Neutrophil (primary cell): Measurements from ENCODE around the gene NEK2.
"Not testable (repeated sequence)": the region's sequence is repeated elsewhere in the genome, so short reads cannot be mapped to it uniquely, and the experiment has no call there.

Experiments
- H3K27ac ChIP-seq: fragments of 200-600 bp; sonication (generic); 2 replicates; pipeline ENCODE4 v1.5.1; 2016; ENCODE audit warnings: mild to moderate bottlenecking, moderate library complexity
- H3K27me3 ChIP-seq: fragments of 200-600 bp; sonication (generic); 2 replicates; pipeline ENCODE4 v1.6.0; 2016; ENCODE audit warnings: mild to moderate bottlenecking
- H3K36me3 ChIP-seq: fragments of 200-600 bp; sonication (generic); 2 replicates; pipeline ENCODE4 v1.5.1; 2017
- H3K4me1 ChIP-seq, 2 experiments: fragments of 200-600 bp in 1 of 2; sonication (generic) in 1 of 2; 1 replicate in 1 of 2; 2 replicates in 1 of 2; pipeline versions ENCODE4 v1.5.1 to v1.6.1; 2013 to 2016; ENCODE audit warnings: low read depth in 1 of 2, low read length in 1 of 2, mild to moderate bottlenecking in 1 of 2, moderate library complexity in 1 of 2; ENCODE audit not compliant: control insufficient read depth in 1 of 2, insufficient read depth in 1 of 2
- H3K4me3 ChIP-seq, 2 experiments: fragments of 200-600 bp in 1 of 2; sonication (generic) in 1 of 2; 1 replicate in 1 of 2; 2 replicates in 1 of 2; pipeline ENCODE4 v1.5.1; 2013 to 2016; ENCODE audit warnings: low read depth in 1 of 2, low read length in 1 of 2, mild to moderate bottlenecking in 1 of 2, moderate library complexity in 1 of 2
- H3K9me3 ChIP-seq: fragments of 200-600 bp; sonication (generic); 2 replicates; pipeline ENCODE4 v1.5.1; 2016
- TF ChIP-seq, protein P1 (sequence below): fragments of 200-600 bp; sonication (generic); IDR thresholded peaks from 2 replicates; pipeline ENCODE4 v1.5.1; 2016; ENCODE audit warnings: antibody characterized with exemption

NEK2 gene

DNA sequence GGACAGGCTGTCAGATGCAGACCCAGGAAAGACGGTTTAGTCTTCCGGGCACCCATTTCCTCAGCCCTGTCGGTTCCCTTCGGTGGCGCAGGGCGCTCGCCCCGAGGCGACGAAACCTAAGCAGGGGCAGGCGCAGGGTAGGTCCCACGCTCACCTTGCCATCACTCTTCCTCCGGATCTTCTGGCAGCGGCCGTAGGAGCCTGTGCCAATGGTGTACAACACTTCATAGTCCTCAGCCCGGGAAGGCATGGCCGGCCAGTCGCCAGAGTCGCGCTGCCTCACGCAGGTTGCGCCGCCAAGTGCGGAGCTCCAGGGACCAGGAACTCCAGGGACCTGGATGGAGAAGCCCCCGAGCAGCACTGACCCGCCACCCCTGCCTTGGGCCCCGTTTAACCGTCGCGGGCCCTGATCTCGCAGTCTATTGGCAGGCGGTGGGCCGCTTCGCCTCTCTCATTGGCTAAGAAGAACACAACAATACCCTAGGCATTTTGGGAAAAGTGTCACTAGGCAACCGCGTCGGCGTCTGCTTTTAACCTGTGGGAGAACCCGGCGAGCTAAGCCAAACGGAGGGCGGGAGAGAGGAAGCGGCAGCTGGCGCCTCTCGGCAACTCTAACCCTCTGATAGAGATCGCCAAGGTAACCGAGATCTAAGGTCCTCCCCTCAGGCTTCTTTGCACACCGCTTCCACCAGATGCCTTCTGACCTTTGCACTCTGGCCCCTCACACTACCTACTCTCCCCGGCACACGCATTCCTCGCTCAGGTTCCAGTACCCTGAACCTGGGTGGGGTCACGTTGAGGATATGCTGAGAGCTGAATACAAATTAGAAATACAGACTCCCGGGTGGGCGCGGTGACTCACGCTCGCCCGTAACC is at the start of gene NEK2:
NEK2 (minus strand) TSS at position 392 of the 876 bp plus-strand sequence; CDS start at position 250, 142 bp downstream.
- TF ChIP-seq, protein P1, sequence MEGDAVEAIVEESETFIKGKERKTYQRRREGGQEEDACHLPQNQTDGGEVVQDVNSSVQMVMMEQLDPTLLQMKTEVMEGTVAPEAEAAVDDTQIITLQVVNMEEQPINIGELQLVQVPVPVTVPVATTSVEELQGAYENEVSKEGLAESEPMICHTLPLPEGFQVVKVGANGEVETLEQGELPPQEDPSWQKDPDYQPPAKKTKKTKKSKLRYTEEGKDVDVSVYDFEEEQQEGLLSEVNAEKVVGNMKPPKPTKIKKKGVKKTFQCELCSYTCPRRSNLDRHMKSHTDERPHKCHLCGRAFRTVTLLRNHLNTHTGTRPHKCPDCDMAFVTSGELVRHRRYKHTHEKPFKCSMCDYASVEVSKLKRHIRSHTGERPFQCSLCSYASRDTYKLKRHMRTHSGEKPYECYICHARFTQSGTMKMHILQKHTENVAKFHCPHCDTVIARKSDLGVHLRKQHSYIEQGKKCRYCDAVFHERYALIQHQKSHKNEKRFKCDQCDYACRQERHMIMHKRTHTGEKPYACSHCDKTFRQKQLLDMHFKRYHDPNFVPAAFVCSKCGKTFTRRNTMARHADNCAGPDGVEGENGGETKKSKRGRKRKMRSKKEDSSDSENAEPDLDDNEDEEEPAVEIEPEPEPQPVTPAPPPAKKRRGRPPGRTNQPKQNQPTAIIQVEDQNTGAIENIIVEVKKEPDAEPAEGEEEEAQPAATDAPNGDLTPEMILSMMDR: no peak
- no peaks in the 10 kb centered on the region for H3K9me3 ChIP-seq
- no peaks in the 10 kb centered on the region for H3K27me3 ChIP-seq
- H3K27ac ChIP-seq: no peak within 1 kb of the TSS
- H3K4me3 ChIP-seq: peak within 1 kb of the TSS; percentile 58 to 68
- peaks cover 16% of the 10 kb centered on the region for H3K36me3 ChIP-seq
- peaks cover 19% of the 10 kb centered on the region in 2 experiments for H3K4me1 ChIP-seq

DNA sequence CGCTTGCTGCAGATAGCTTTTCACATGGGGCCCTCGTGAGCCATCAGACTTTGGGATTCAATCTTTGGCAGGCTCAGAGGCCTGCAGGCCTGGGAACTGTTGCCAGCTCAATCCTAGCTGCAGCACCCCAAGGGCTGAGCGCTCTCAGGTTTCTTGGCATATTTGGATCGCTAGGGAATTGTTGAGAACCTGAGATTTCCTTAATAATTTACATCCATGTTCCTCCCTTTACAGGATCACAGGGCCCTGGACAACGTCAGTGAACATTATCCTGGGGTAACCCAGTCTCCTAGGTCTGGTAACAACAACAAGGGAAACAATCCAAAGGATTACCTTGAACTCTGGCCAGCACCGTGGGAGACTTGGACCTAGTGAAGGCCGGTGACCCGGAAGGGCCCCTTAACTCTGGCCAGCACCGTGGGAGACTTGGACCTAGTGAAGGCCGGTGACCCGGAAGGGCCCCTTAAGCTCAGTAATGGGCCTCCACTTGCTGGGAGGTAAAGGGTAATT is 49.3 kb upstream of the NEK2 start:
- Histone ChIP-seq H3K9me3 (no peaks in the 10 kb centered on the region), H3K27ac (no peak overlapping the region), H3K27me3 (no peaks in the 10 kb centered on the region), H3K36me3 (no peaks in the 10 kb centered on the region), H3K4me3 (no peak overlapping the region), H3K4me1 (no peaks in the 10 kb centered on the region)
- TF ChIP-seq, protein P1: no peak

- Histone ChIP-seq H3K4me1 (no peaks in the 10 kb centered on the region), H3K27ac (no peak overlapping the region), H3K27me3 (no peaks in the 10 kb centered on the region), H3K36me3 (no peaks in the 10 kb centered on the region), H3K4me3 (no peak overlapping the region), H3K9me3 (no peaks in the 10 kb centered on the region)
- TF ChIP-seq, protein P1: no peak
Measured at GRCh38 chr1:211723273-211723672, 47.9 kb upstream of the NEK2 start.

- Histone ChIP-seq H3K36me3 (no peaks in the 10 kb centered on the region), H3K4me3 (no peak overlapping the region), H3K9me3 (no peaks in the 10 kb centered on the region), H3K27ac (no peak overlapping the region), H3K4me1 (no peaks in the 10 kb centered on the region), H3K27me3 (no peaks in the 10 kb centered on the region)
- TF ChIP-seq, protein P1: no peak
Measured at GRCh38 chr1:211722277-211723175, 47.1 kb upstream of the NEK2 start.

DNA sequence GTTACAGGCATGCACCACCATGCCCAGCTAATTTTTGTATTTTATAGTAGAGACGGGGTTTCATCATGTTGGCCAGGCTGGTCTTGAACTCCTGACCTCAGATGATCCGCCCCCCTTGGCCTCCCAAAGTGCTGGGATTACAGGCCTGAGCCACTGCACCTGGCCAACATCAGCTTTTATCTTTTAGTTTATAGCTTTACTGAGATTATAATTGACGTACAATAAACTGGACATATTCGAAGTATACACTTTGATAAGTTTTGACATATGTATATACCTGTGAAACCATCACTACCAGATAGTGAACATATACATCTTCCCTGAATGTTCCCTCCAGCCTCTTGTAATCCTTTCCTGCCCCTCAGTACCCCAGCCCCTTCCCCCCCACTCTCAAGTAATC is 41.1 kb upstream of the NEK2 start:
- H3K9me3 ChIP-seq, H3K36me3 ChIP-seq, H3K27me3 ChIP-seq, H3K4me1 ChIP-seq, H3K27ac ChIP-seq, H3K4me3 ChIP-seq: not testable (repeated sequence)
